Medulla oblongata (tissue), 1 donor: ENCODE results near the gene NMNAT2.

Experiments
- DNase-seq: peaks from one replicate; pipeline ENCODE4 v3.0.0-alpha.2; 2015; ENCODE audit errors: extremely low spot score

NMNAT2 gene

DNA sequence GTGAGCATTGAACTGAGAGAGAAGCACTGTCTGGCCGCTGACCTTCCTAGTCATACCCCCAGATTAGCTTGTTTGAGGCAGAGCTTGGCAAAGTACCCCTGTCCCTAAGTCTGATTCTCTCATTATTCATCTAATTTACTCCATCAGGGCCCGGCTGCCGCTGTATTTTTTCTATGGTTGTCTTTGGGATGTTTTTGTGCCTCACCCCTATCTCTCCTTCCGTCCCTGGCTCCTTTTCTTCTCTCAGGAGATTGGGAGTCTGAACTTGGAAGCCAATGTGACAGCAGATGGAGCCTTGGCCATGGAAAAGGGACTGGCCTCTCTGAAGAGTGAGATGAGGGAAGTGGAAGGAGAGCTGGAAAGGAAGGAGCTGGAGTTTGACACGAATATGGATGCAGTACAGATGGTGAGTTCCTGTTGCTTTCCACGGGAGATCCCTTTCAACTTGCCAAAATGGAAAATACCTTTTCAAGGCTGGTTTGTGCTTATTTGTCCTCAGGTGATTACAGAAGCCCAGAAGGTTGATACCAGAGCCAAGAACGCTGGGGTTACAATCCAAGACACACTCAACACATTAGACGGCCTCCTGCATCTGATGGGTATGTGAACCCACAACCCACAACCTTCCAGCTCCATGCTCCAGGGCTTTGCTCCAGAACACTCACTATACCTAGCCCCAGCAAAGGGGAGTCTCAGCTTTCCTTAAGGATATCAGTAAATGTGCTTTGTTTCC, 178.2 kb downstream of the NMNAT2 start:
- no peak for DNase-seq

DNA sequence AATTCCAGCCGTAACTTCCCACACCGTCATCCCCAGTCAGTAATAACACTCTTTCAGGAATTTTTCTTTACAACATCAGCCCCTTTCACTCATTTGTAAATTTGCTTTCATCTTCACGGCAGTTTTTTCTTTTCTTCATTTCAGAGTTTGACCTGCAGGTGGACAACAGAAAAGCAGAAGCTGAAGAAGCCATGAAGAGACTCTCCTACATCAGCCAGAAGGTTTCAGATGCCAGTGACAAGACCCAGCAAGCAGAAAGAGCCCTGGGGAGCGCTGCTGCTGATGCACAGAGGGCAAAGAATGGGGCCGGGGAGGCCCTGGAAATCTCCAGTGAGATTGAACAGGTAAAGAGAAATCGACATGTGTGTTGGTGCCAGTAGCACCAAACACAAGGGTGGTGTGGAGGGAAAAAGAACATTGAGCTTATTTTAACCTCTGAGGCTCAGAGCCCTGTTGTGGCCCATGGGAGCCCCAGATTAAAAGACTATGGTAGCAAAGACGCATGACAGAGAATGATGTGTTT, 178.9 kb downstream of the NMNAT2 start:
- no peak for DNase-seq

DNA sequence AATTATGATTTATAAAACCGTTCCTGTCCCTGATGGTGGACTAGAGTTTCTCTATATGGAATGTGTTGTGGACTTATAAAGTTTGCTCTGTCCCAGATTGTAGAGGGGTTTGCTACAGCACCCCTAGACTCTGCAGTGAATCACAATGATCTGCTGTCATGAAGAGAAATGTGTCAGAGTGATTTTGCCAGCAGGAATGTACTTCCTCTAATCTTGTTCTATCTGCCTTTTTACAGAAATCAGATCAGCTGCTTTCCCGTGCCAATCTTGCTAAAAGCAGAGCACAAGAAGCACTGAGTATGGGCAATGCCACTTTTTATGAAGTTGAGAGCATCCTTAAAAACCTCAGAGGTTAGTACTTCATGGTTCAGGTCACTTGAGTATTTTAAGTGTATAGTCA, 180.1 kb downstream of the NMNAT2 start:
- DNase-seq = no peak

DNA sequence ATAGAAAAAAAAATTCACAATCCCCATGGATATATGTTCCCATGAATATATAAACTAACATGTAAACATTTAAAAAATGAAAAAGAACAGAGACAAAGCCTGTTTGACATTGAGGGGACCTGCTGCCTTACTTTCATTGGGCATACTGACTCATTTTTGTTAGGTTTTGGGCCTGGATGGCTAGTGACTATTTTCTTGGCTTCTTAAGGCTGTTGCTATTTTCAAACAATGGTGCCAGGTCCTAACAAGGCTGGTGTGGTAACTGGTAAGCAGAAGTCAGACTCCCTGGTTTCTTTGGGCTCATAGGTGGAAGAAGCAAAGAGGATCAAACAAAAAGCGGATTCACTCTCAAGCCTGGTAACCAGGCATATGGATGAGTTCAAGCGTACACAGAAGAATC, 181.1 kb downstream of the NMNAT2 start:
- DNase-seq = no peak

DNA sequence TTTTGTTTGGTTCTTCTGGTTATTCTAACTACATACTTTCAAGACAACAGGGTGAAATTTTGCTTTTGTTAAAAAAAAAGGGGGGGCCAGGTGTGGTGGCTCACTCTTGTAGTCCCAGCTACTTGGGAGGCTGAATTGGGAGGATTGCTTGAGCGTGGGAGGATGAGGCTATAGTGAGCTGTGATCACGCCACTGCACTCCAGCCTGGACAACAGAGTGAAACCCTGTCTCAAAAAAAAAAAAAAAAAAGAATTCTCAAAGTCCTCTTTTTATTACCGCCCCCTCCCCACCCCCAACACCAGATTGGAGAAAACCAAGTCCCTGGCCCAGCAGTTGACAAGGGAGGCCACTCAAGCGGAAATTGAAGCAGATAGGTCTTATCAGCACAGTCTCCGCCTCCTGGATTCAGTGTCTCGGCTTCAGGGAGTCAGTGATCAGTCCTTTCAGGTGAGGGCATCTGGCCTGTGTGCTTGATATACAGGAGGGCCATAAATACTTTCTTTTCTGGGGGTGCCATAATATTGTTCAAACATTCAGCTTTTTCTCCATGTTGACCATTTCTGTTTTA, 181.9 kb downstream of the NMNAT2 start:
- DNase-seq = no peak

DNA sequence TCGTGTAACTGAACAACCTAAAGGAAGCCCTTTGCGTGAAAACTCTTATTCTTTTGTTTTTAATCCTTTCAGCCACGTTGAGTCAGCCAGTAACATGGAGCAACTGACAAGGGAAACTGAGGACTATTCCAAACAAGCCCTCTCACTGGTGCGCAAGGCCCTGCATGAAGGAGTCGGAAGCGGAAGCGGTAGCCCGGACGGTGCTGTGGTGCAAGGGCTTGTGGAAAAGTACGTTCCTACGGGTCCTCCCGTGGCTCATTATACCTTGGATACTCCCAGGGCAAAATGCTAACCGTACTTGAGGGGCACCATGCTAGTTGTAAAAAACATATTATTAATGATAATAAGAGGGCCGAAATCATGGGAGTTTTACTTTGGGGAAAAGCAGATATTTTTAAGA, 182.7 kb downstream of the NMNAT2 start:
- no peak for DNase-seq

DNA sequence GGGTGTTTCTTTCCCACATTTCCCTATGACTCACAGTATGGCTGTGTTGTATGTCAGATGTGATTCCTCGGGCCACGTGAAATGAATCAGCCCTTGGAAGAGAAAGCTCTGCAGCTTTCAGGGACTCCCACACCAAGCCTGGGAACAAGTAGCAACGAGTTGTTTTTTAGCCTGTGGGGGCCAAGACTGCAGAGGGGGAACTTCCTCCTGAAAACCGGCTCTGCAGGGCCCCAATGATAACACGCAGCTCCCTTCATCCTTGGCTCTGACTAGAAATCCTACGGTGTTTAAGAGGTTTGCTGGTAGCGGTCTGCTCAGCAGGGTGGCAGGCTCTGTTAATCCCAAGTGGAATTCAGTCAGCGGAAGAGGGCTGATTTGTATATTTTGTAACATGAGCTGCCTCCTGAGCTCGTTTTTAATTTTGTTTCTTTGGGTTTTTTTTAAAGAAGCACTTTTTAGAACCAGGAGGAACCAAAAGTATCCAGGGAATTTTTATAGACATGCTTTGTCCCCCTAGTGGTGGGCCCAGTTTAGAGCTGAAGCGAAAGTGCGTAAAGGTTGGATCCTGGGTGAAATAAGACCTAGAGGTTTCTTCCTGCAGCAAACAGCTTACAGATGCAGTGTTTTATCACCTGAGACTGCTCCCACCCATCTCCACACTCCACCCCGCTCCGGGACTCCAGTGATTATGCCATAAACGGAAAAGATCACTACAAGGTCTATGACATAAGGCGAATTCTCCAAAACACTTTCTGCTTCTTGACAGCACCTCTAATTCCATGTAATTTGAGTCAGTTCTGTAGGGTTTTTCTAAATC, 183.3 kb downstream of the NMNAT2 start:
- DNase-seq = peak; percentile 30

DNA sequence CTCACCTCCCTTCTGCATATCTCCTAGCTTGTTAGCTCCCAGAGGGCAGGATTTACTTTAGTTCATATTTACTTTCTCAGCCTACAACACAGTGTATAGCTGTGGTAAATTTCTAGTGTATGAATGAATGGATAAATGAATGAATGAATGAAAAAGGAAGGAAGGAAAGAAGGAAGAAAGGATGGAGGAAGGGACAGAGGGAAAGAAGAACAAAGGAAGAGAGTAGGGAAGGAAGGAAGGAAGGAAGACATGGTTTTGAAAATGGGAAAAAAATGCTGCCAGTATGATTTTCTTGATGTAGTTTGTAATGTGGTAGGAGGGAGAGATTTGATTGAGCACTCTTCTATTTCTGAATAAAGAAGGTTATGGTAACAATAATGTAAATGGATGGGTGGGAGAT, 185.1 kb downstream of the NMNAT2 start:
- DNase-seq = no peak

DNA sequence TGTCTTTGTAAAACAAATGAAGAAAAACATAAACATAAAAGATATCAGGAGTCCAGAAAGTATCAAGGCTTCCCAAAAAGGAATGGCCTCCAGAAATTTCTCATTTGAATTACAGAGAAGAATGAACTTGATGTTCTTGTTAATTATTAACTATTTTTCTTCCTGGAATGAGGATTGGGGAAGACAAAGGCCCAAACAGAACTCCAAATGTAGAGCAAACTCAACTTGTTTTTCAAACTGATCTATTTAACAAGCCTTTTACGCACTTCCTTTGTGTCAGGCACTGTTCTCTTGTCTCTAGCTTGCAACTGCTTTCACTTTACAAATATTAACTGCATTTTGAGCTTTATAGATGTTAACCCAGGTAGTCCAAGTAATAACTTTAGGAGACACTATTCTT, 186.6 kb downstream of the NMNAT2 start:
- no peak for DNase-seq

DNA sequence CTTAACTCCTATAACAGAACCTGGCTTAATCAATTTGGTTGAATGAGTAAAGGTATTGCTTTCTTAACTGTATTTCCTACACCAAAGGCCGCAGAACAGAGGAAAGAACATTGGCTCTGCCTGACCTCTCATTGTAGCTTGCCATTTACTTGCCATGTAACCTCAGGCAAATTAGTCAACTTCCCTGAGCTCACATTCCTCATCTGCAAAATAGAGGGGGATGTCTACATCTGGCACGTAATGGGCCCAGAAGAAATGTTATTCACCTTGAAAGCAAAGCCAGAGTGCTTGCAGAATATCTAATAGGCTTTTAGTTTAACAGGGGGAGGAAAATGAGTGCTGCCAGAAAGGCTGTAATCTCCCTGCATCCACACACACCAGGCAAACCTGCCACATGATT, 187.8 kb downstream of the NMNAT2 start:
- DNase-seq = no peak

DNA sequence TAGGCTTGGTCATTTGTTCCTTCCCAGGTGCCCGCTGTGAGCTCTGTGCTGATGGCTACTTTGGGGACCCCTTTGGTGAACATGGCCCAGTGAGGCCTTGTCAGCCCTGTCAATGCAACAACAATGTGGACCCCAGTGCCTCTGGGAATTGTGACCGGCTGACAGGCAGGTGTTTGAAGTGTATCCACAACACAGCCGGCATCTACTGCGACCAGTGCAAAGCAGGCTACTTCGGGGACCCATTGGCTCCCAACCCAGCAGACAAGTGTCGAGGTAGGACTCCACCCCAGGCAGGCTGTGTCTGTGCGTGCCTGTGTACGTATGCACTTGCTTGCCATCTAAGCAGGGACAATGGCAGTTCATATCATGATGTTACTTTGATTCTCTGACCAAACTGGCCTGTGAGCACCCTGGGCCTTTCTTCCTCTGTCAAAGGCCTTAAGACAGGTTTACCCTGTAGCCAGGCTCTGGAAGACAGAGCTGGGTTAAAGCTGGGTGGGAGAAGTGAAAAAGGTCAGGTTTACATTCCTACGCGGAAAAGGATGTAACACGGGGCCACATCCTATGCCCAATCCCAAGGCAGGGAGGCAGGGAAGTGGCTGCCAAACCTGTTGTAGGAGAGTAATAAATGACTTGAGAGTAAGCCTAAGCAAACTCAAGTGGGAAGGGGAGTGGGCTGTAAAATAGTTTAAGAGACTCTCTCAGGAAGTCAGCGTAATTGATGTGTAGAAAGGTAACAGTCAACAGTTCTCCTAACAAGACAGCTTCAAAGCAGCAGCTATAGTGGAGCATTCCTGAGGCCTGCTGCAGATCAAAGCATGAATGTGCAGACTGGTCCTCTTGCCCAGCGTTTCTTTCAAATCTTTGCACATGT, 189.6 kb downstream of the NMNAT2 start:
- DNase-seq = no peak

DNA sequence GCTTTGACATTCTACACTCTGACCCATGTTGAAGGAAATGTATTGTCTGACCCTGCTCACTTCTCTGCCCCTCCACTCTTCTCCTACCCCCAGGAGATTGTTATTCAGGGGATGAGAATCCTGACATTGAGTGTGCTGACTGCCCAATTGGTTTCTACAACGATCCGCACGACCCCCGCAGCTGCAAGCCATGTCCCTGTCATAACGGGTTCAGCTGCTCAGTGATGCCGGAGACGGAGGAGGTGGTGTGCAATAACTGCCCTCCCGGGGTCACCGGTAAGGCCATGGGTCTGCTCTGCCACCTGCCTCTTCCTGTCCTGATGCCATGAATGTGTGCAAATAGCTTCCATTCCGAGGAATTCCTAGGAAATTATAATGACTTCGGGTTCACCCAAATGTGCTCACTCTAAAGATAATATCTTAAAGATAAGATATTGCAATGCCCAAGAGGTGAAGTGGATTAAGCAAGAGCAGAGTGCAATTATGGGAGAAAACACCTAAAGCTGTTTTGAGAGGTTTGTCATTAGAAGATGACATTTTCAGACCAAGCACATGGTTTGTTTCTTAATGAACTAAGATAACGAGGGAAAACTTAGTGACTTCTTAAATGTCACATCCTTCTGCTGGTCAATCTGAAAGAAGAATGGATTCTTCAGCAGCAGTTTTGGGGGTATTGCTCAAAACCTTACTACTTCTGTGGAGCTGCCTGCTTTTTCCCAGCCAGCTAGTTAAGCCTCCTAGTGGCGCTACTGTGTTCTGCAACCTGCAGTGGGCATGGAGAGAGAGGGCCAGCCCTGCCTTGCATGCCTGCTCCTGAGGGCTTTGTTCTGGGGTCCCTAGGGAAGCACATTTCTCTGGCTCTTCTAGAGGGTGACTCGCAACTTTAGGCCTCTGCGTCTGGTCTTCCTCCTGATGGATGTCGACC, 190.5 kb downstream of the NMNAT2 start:
- DNase-seq = peak; percentile 27

DNA sequence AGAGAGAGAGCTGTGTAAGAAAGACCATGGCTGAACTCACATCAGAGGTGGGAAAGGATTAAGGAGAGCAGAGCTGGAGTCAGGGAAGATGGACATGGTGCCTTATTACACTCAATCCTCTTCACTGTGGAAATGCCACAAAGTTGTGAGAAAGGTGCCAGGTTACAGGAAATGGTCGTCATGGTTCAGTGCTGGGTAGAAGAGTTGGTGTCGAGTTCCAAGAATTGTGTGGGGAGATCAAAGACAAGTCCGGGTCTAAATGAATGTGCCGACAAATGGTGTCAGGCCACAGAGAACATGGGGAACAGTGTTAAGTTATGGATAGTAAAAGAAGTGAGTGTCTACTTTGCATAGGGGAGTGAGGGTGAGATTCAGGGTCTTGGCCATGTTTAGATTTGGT, 191.2 kb downstream of the NMNAT2 start:
- no peak for DNase-seq

DNA sequence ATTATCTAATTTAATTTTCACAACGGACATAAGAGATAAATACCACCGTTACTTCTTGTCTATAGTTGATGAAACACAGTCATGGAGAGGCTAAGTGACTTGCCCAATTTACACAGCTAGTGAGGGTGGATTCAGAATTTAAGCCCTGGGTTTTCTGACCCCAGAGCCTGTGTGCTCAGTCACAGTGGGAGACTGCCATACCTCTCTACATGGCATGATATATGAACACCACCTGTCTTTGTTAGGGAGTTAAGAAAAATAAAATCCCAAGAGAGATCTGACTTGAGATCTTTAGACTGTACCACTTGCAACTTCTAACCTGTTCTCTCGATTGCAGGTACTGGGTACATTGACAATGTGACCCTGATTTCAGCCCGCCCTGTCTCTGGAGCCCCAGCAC, 191.8 kb downstream of the NMNAT2 start:
- DNase-seq = no peak

DNA sequence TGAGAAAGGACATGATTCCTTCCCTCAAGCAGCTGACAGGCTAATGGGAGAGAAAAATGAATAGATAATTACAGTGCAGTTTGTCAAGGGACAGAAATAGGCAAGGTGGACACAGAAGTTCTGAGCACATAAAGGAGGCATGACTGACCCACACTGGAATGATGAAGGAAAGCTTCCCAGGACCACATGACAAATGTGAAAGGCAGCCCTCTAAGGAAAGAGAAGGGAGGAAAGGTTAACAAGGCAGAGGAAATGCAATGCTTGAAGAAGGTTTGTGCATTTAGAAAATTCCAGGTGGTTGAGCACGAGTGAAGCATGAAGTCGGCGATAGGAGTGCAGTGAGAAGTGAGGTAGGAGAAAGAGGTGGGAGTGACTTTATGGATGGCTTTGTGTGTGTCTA, 194.7 kb downstream of the NMNAT2 start:
- no peak for DNase-seq

DNA sequence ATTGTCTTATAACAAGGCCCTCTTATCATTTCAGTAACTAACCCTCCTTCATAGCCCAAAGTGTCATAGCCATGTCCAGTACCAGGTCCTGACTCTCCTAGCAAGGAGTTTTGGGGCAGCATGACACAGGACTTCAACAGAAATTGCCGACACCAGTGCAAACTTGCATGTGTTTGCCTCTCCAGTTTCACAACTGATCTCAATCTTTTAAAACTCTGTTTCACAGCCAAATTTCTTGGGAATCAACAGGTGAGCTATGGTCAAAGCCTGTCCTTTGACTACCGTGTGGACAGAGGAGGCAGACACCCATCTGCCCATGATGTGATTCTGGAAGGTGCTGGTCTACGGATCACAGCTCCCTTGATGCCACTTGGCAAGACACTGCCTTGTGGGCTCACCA, 195.3 kb downstream of the NMNAT2 start:
- DNase-seq = no peak

DNA sequence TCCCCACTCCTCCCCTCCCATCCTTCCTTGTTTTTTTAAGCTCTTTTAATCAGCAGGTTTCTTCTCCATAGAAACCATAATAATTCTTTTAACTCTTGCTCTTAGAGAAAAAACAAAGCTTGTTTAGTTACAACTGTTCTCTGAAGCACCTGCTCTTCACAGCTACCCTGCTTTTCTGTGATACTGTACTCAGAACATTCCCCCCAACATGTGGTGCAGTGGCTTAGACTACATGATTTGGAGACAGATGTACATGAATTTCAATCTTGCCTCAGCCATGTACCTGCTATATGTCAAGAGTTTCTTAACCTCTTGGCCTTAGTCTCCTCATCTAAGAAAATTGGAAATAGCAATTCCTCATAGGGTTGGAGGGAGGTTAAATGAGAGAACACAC, 198.6 kb downstream of the NMNAT2 start:
- no peak for DNase-seq

DNA sequence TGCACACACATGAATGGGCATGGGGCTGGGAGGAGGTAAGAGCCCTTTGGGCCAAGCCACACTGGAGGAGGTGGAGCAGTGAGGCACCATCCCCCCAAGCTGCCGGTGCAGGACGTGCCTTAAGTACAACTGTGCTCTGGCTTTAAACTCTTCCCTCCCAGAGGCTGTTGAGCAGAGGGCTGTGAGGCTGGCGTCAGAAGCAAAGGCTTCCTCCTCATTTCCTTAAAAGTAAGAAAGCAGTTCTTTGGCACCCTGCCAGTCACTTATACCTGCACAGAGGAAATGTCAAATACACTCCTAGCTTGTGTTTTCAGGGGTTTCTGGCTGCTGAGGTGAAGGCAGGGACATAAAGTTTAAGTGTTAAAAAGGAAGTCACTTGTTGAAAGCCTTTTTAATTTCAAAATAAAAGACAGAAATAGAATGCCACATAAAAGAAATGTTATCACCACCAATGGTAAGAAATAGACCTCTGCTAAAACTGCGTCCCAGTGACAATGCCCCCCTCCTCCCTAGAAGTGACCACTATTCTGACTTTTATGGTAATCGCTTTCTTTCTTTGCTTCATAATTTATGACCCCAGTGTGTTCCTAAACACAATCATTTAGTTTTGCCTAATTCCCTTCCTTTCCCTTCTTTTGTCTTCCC, 199.1 kb downstream of the NMNAT2 start:
- no peak for DNase-seq

DNA sequence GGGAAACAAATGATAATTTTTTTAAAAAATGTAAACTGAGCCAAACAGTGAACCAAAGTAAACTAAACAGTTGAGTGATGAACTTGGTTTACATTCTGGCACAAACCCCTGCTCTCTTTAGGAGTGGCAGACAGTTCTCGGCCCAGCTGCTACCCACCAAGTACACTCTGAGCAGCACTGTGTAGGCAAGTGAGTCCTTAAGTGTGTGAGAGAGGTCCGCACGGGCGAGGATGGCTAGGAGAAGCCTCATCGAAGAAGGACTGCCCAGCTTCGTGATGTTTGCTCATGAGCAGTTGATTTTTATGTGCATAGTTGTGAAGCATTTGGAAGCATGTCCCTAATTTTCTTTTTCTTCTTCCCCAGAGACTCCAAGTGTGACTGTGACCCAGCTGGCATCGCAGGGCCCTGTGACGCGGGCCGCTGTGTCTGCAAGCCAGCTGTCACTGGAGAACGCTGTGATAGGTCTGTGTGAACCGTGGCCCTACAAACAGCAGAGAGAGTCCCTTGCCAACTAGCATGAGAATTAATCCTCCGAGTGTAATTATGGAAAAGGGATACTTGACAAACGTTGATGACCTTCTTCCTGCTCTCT, 200.1 kb downstream of the NMNAT2 start:
- DNase-seq = no peak

DNA sequence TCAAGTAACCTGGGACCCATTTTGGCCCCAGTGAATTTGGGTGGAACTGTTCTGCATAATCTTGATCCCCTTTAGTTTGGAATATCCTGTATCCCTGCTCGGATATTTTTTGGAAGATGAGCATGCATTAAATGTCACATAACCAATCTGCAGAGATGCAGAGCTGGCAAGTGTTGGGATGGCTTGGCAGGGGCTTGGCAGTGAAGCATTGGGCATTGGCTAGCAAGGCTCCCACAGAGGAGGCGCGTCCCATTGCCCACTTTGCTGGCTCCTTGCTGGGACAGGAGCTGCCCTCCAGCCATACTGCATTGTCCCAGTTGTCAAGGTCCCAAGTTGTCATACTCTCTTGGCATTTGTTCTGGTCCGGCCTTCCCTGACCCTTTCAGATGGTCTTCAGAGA, 202.2 kb downstream of the NMNAT2 start:
- no peak for DNase-seq
